T-cell (primary cell): ENCODE data around the gene GTPBP2. TPM values are rescaled to one million over a fixed set of nuclear protein-coding genes. Genes with fewer than 3 reads are reported as not detected.

Source experiments
- ATAC-seq, 4 experiments: fragments of 200-7000 bp in 3 of 4; fragments of 150-1000 bp in 1 of 4; cut with Tn5 transposase; replicated peaks in 1 of 4; 1 replicate in 3 of 4; 2 replicates in 1 of 4; pipeline ENCODE4 v1.10.0; 2021; ENCODE audit warnings: moderate library complexity in 3 of 4, mild to moderate bottlenecking in 2 of 4, moderate number of reproducible peaks in 1 of 4
- CTCF ChIA-PET, 2 donors: fragments of 300-600 bp; sonication (Branson Sonifier 250); formaldehyde crosslinking; loops; one replicate each; lab custom pipeline; 2022; ENCODE audit warnings: antibody characterized with exemption in 2 of 2; lab: Charles Lee
- POLR2A ChIA-PET, 2 donors: fragments of 300-600 bp; sonication (Branson Sonifier 250); formaldehyde crosslinking; loops; one replicate each; lab custom pipeline; 2022; ENCODE audit warnings: antibody characterized with exemption in 2 of 2; lab: Charles Lee
- DNase-seq, 35 experiments: peaks; one replicate each; pipeline versions ENCODE4 v3.0.0 to v3.0.0-alpha.2; 2013 to 2023
- H3K27ac ChIP-seq: one replicate; pipeline ENCODE4 v1.5.1; 2013; ENCODE audit warnings: low read length
- H3K27me3 ChIP-seq, 2 experiments: replicated peaks in 1 of 2; 1 replicate in 1 of 2; 2 replicates in 1 of 2; pipeline versions ENCODE4 v1.6.1 to v1.7.0; 2013; ENCODE audit warnings: low read length in 1 of 2, mixed read lengths in 1 of 2; ENCODE audit not compliant: control insufficient read depth in 2 of 2, insufficient read depth in 2 of 2; ENCODE audit errors: extremely low read depth in 1 of 2
- H3K36me3 ChIP-seq, 2 donors: 1 replicate in 1 of 2; 2 replicates in 1 of 2; pipeline versions ENCODE4 v1.6.1 to v1.7.0; 2013; ENCODE audit warnings: low read length in 1 of 2; ENCODE audit not compliant: control insufficient read depth in 2 of 2, insufficient read depth in 1 of 2; ENCODE audit errors: extremely low read depth in 1 of 2
- H3K4me1 ChIP-seq, 2 experiments: 1 replicate in 1 of 2; 2 replicates in 1 of 2; pipeline versions ENCODE4 v1.6.1 to v1.7.0; 2013; ENCODE audit warnings: low read length in 2 of 2, mixed read lengths in 1 of 2; ENCODE audit not compliant: insufficient read depth in 2 of 2, control insufficient read depth in 1 of 2; ENCODE audit errors: extremely low read depth in 1 of 2
- H3K4me3 ChIP-seq, 2 donors: 1 replicate in 1 of 2; 2 replicates in 1 of 2; pipeline versions ENCODE4 v1.5.1 to v1.7.0; 2013; ENCODE audit warnings: mild to moderate bottlenecking in 2 of 2, low read length in 1 of 2, moderate library complexity in 1 of 2; ENCODE audit not compliant: control insufficient read depth in 1 of 2; ENCODE audit errors: extremely low read depth in 1 of 2
- H3K9me3 ChIP-seq: 2 replicates; pipeline ENCODE4 v1.7.0; 2013
- H3K27ac Mint-ChIP-seq, 2 donors: one replicate each; pipeline ENCODE4 v1.8.0; 2020 to 2021; ENCODE audit warnings: mild to moderate bottlenecking in 2 of 2, mixed read lengths in 2 of 2
- H3K27me3 Mint-ChIP-seq, 2 donors: one replicate each; pipeline ENCODE4 v1.8.0; 2021 to 2022; ENCODE audit warnings: mixed read lengths in 2 of 2
- H3K36me3 Mint-ChIP-seq: one replicate; pipeline ENCODE4 v1.8.0; 2021; ENCODE audit warnings: mixed read lengths
- H3K4me1 Mint-ChIP-seq, 3 donors: one replicate each; pipeline ENCODE4 v1.8.0; 2020 to 2022; ENCODE audit warnings: mixed read lengths in 3 of 3, mild to moderate bottlenecking in 1 of 3
- H3K4me3 Mint-ChIP-seq, 3 donors: one replicate each; pipeline ENCODE4 v1.8.0; 2020 to 2022; ENCODE audit warnings: mild to moderate bottlenecking in 3 of 3, mixed read lengths in 3 of 3, moderate library complexity in 3 of 3
- H3K9me3 Mint-ChIP-seq, 3 donors: one replicate each; pipeline ENCODE4 v1.8.0; 2020 to 2022; ENCODE audit warnings: mixed read lengths in 3 of 3
- WGBS: methylation state at CpG from one replicate; pipeline ENCODE4 v1.1.5; 2013; ENCODE audit warnings: missing lambda C conversion rate; ENCODE audit not compliant: insufficient coverage; 5-methylcytosine and 5-hydroxymethylcytosine counted together
- total RNA-seq, 35 experiments: library from RNA in 6 of 35; stranded (reverse) in 6 of 35; fragments of 120-200 nt in 1 of 35; gene quantifications; one replicate each; pipeline versions ENCODE4 v1.2.1 to v1.2.4 and lab custom pipeline; 2013 to 2026

The GTPBP2 gene
- total RNA-seq, 5 donors from 2014 or later (not counting 1 experiment from before 2014, with no cell fraction given), result 58.4 to 87.0 (median 75.2) TPM

- under 1% methylated on average over 68 of the region's 76 CpGs for WGBS
- Histone ChIP-seq H3K4me3 (peak within 1 kb of the TSS; percentile 73 to 86), H3K27me3 (no peaks in the 10 kb centered on the region), H3K4me1 (peaks cover 9 to 22% of the 10 kb centered on the region in 2 experiments), H3K36me3 (peaks cover 0 to 16% of the 10 kb centered on the region in 2 donors), H3K9me3 (no peaks in the 10 kb centered on the region), H3K27ac (peak within 1 kb of the TSS; percentile 70)
- ChIA-PET CTCF (no interaction called here), POLR2A (interaction anchor here in 1 of 2 donors (0.6 kb wide), 2 partner anchors 70 to 1359 kb away, joined by 3 to 4 read pairs; no protein-coding TSS in a partner anchor)
- peak; percentile 79 to 97 (median 87) for DNase-seq
- Mint-ChIP-seq H3K4me3 (peak within 1 kb of the TSS; percentile 93 to 95 (median 94)), H3K27me3 (no peaks in the 10 kb centered on the region), H3K27ac (peak within 1 kb of the TSS; percentile 88 to 89), H3K9me3 (no peaks in the 10 kb centered on the region), H3K4me1 (peaks cover 36 to 47% (median 39%) of the 10 kb centered on the region in 3 donors), H3K36me3 (peaks cover 16% of the 10 kb centered on the region)
- ATAC-seq, result peak; percentile 96 to 97 (median 96)
Measured at GRCh38 chr6:43575772-43576551, 53.1 kb downstream of the GTPBP2 start, which contains the start of the genes POLH and XPO5. TSS of gene POLH (plus strand) at chr6:43576185. CDS start at chr6:43582320, 6,135 bp downstream. TSS of gene XPO5 (minus strand) at chr6:43576038. CDS start at chr6:43575864, 174 bp downstream.

- ChIA-PET POLR2A (interaction anchor here (0.6 kb wide), 2 partner anchors 71 to 145 kb away, joined by 3 to 4 read pairs; no protein-coding TSS in a partner anchor), CTCF (no interaction called here)
- peak in 3 of 35 experiments; percentile 1 to 18 (median 3) for DNase-seq
- under 1% methylated on average over 36 of the region's 38 CpGs for WGBS
- H3K4me3 Mint-ChIP-seq, result peak overlapping the region; percentile 93 to 95 (median 94)
- H3K9me3 ChIP-seq, result no peaks in the 10 kb centered on the region
- H3K36me3 Mint-ChIP-seq, result peaks cover 20% of the 10 kb centered on the region
- no peaks in the 10 kb centered on the region for H3K27me3 Mint-ChIP-seq
- no peak for ATAC-seq
- H3K4me1 ChIP-seq, result peaks cover 9 to 22% of the 10 kb centered on the region in 2 experiments
- H3K9me3 Mint-ChIP-seq, result no peaks in the 10 kb centered on the region
- peaks cover 36 to 47% (median 39%) of the 10 kb centered on the region in 3 donors for H3K4me1 Mint-ChIP-seq
- peak overlapping the region; percentile 63 to 69 for H3K27ac Mint-ChIP-seq
- H3K27ac ChIP-seq, result peak overlapping the region; percentile 8
- no peaks in the 10 kb centered on the region for H3K27me3 ChIP-seq
- peak overlapping the region; percentile 73 to 86 for H3K4me3 ChIP-seq
- H3K36me3 ChIP-seq, result peaks cover 0 to 23% of the 10 kb centered on the region in 2 donors
Measured at GRCh38 chr6:43575105-43575771, 53.8 kb downstream of the GTPBP2 start.

- H3K27ac Mint-ChIP-seq, result no peak overlapping the region
- Histone ChIP-seq H3K27ac (no peak overlapping the region), H3K9me3 (no peaks in the 10 kb centered on the region), H3K27me3 (no peaks in the 10 kb centered on the region), H3K36me3 (peaks cover 17 to 47% of the 10 kb centered on the region in 2 donors), H3K4me3 (no peak overlapping the region), H3K4me1 (peaks cover 3 to 11% of the 10 kb centered on the region in 2 experiments)
- H3K4me1 Mint-ChIP-seq, result peaks cover 17 to 23% (median 17%) of the 10 kb centered on the region in 3 donors
- ATAC-seq (no peak), DNase-seq (no peak)
- H3K4me3 Mint-ChIP-seq, result no peak overlapping the region
- ChIA-PET CTCF (no interaction called here), POLR2A (no interaction called here)
- peaks cover 23% of the 10 kb centered on the region for H3K36me3 Mint-ChIP-seq
- no peaks in the 10 kb centered on the region for H3K27me3 Mint-ChIP-seq
- WGBS, result 83% methylated on average over 1 of the region's 4 CpGs
- no peaks in the 10 kb centered on the region for H3K9me3 Mint-ChIP-seq
Measured at GRCh38 chr6:43572015-43572414, 57.0 kb downstream of the GTPBP2 start.

GRCh38 chr6:43570876-43571441, 58.1 kb downstream of the GTPBP2 start:
- no peaks in the 10 kb centered on the region for H3K27me3 Mint-ChIP-seq
- POLR2A ChIA-PET, result interaction anchor here (0.7 to 0.8 kb wide), 2 partner anchors 18 to 689 kb away, joined by 3 to 6 read pairs; no protein-coding TSS in a partner anchor
- H3K9me3 Mint-ChIP-seq, result no peaks in the 10 kb centered on the region
- ATAC-seq (no peak), DNase-seq (no peak)
- no CpG with 5 or more reads among the region's 5 CpGs for WGBS
- H3K4me1 Mint-ChIP-seq, result peaks cover 12 to 17% (median 13%) of the 10 kb centered on the region in 3 donors
- peak overlapping the region; percentile 7 to 17 for H3K27ac Mint-ChIP-seq
- peaks cover 3 to 6% of the 10 kb centered on the region in 2 experiments for H3K4me1 ChIP-seq
- CTCF ChIA-PET, result no interaction called here
- no peak overlapping the region for H3K27ac ChIP-seq
- H3K4me3 Mint-ChIP-seq, result no peak overlapping the region
- H3K9me3 ChIP-seq, result no peaks in the 10 kb centered on the region
- H3K27me3 ChIP-seq, result no peaks in the 10 kb centered on the region
- peaks cover 26% of the 10 kb centered on the region for H3K36me3 Mint-ChIP-seq
- H3K36me3 ChIP-seq, result peaks cover 22 to 55% of the 10 kb centered on the region in 2 donors
- no peak overlapping the region for H3K4me3 ChIP-seq

Other genes with a start within 250 kb of the GTPBP2 start
- 10 to 100 TPM; 57.8 to 85.4 (median 75.5) TPM for gene ABCC10, start 201.7 kb downstream of the GTPBP2 start, total RNA-seq
- 1 to 10 TPM in 4 of 5 donors, under 1 TPM in 1; 0.47 to 2.1 (median 1.4) TPM for gene DLK2, start 173.7 kb downstream of the GTPBP2 start, total RNA-seq
- gene TJAP1, start 151.7 kb downstream of the GTPBP2 start, total RNA-seq, result 10 to 100 TPM; 30.8 to 51.9 (median 50.6) TPM
- under 1 TPM in 3 of 5 donors, not detected in 2; 0.53 to 0.95 (median 0.76) TPM for gene LRRC73, start 118.9 kb downstream of the GTPBP2 start, total RNA-seq
- gene YIPF3, start 112.3 kb downstream of the GTPBP2 start, total RNA-seq, result 10 to 100 TPM; 43.7 to 85.0 (median 80.0) TPM
- 10 to 100 TPM; 42.3 to 49.8 (median 46.1) TPM for gene POLR1C, start 112.2 kb downstream of the GTPBP2 start, total RNA-seq
- gene XPO5, start 53.2 kb downstream of the GTPBP2 start, total RNA-seq, result 10 to 100 TPM; 48.2 to 51.4 (median 50.3) TPM
- gene POLH, start 53.1 kb downstream of the GTPBP2 start, total RNA-seq, result 10 to 100 TPM; 14.4 to 38.5 (median 25.6) TPM
- 10 to 100 TPM; 16.6 to 32.1 (median 28.9) TPM for gene MAD2L1BP, start 6.6 kb upstream of the GTPBP2 start, total RNA-seq
- not detected for gene RSPH9, start 15.8 kb upstream of the GTPBP2 start, total RNA-seq
- gene MRPS18A, start 58.5 kb upstream of the GTPBP2 start, total RNA-seq, result 10 to 100 TPM; 22.9 to 34.9 (median 30.6) TPM
- gene VEGFA, start 140.9 kb upstream of the GTPBP2 start, total RNA-seq, result 1 to 10 TPM; 1.1 to 8.9 (median 6.4) TPM